HL-60 (cell line): ENCODE results near the gene BET1.

ENCODE experiments used
- DNase-seq, 2 experiments: peaks; one replicate each; pipeline ENCODE4 v3.0.0-alpha.2; 2010 to 2020; ENCODE audit warnings: low read depth in 1 of 2, low spot score in 1 of 2
- H3K27ac ChIP-seq: fragments of 250-450 bp; sonication (Bioruptor Pico); replicated peaks from 2 replicates; pipeline ENCODE4 v1.5.1; 2020; ENCODE audit warnings: mild to moderate bottlenecking, moderate library complexity
- H3K27me3 ChIP-seq: fragments of 250-450 bp; sonication (Bioruptor Pico); 2 replicates; pipeline ENCODE4 v1.5.1; 2021; ENCODE audit warnings: mild to moderate bottlenecking, moderate library complexity; ENCODE audit not compliant: insufficient read depth, poor library complexity, severe bottlenecking
- H3K4me3 ChIP-seq: replicated peaks from 2 replicates; pipeline ENCODE4 v1.5.1; 2011; ENCODE audit warnings: mild to moderate bottlenecking, control low read depth, low read length; ENCODE audit not compliant: insufficient read depth
- CTCF ChIP-seq: IDR thresholded peaks from one replicate; pipeline ENCODE4 v1.5.1; 2011; ENCODE audit warnings: low read length, control low read depth, inconsistent platforms; ENCODE audit not compliant: insufficient read depth
- GABPA ChIP-seq: IDR thresholded peaks from 2 replicates; pipeline ENCODE4 v1.6.1; 2012; ENCODE audit warnings: low read depth
- POLR2AphosphoS5 ChIP-seq: IDR thresholded peaks from 2 replicates; pipeline ENCODE4 v1.6.1; 2012; ENCODE audit warnings: low read depth
- REST ChIP-seq: IDR thresholded peaks from 2 replicates; pipeline ENCODE4 v1.6.1; 2012; ENCODE audit warnings: low read depth; ENCODE audit not compliant: insufficient replicate concordance
- SPI1 ChIP-seq: IDR thresholded peaks from 2 replicates; pipeline ENCODE4 v1.6.1; 2012; ENCODE audit warnings: low read depth, mild to moderate bottlenecking, borderline replicate concordance

The BET1 gene

GRCh38 chr7:93960986-93961385, 43.2 kb downstream of the BET1 start:
- TF ChIP-seq GABPA (no peak), REST (no peak), POLR2AphosphoS5 (no peak), SPI1 (no peak), CTCF (no peak)
- H3K27me3 ChIP-seq = no peaks in the 10 kb centered on the region

GRCh38 chr7:93958651-93959050, 45.5 kb downstream of the BET1 start:
- TF ChIP-seq REST (no peak), GABPA (no peak), POLR2AphosphoS5 (no peak), SPI1 (no peak)
- H3K4me3 ChIP-seq = no peak overlapping the region
- no peak overlapping the region for H3K27ac ChIP-seq
- DNase-seq = no peak
- H3K27me3 ChIP-seq = no peaks in the 10 kb centered on the region

More at GRCh38 chr7:93960986-93961385, 43.2 kb downstream of the BET1 start:
- no peak overlapping the region for H3K4me3 ChIP-seq
- DNase-seq = no peak
- H3K27ac ChIP-seq = no peak overlapping the region

- no peak overlapping the region for H3K27ac ChIP-seq
- no peak overlapping the region for H3K4me3 ChIP-seq
- H3K27me3 ChIP-seq = no peaks in the 10 kb centered on the region
- no peak for DNase-seq
- TF ChIP-seq REST (no peak), SPI1 (no peak), GABPA (no peak), POLR2AphosphoS5 (no peak), CTCF (no peak)
Observed at GRCh38 chr7:93958216-93958615, 45.9 kb downstream of the BET1 start.

GRCh38 chr7:93957767-93958166, 46.4 kb downstream of the BET1 start:
- DNase-seq = no peak

More at GRCh38 chr7:93957767-93958166, 46.4 kb downstream of the BET1 start:
- TF ChIP-seq GABPA (no peak), POLR2AphosphoS5 (no peak), SPI1 (no peak), REST (no peak), CTCF (no peak)
- H3K27me3 ChIP-seq = no peaks in the 10 kb centered on the region
- H3K4me3 ChIP-seq = no peak overlapping the region
- H3K27ac ChIP-seq = no peak overlapping the region
